Right ventricle myocardium superior (tissue), 1 donor: ENCODE measurements around the gene RNF32. TPM values are rescaled to one million over a fixed set of nuclear protein-coding genes. Genes with fewer than 3 reads are reported as not detected.

ENCODE experiments used
- ATAC-seq: fragments of 200-7000 bp; cut with Tn5 transposase; one replicate; pipeline ENCODE4 v1.9.1; 2020; ENCODE audit warnings: mild to moderate bottlenecking; ENCODE audit not compliant: poor library complexity
- DNase-seq: peaks from one replicate; pipeline ENCODE4 v3.0.0-alpha.2; 2020
- intact Hi-C: fragments of 100-400 bp; cut with DNase I; formaldehyde crosslinking; loops from one replicate; pipeline ENCODE4 v1.11.2; 2022
- total RNA-seq: library from RNA; stranded (reverse); fragmentation: NEBNext Ultra II Directional; extraction: Animal tissue kit (Norgen Biotek cat#: 25700); gene quantifications from one replicate; pipeline ENCODE4 v1.2.1, GENCODE V29; 2021
- donor health status: DM: no; HTN: yes; CAD: no; lungs with severe emphysema.

Gene RNF32
- total RNA-seq, 1 donor from 2014 or later = 0.38 TPM

DNA sequence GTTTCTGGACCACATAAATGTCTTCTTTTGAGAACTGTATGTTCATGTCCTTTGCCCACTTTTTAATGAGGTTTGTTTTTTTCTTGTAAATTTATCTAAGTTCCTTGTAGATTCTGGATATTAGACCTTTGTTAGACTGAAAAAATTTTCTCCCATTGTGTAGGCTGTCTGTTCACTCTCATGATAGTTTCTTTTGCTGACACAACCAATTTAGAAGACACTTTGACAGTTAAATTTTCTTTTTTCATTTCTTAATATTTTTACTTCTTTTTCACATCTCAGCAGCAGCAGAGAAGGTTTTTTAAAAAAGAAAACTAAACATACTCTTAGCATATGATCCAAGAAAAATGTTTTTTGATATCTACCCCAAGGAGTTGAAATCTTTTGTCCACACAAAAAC, 61.8 kb downstream of the RNF32 start:
- ATAC-seq = no peak
- intact Hi-C loops = no loop called here
- DNase-seq = no peak

DNA sequence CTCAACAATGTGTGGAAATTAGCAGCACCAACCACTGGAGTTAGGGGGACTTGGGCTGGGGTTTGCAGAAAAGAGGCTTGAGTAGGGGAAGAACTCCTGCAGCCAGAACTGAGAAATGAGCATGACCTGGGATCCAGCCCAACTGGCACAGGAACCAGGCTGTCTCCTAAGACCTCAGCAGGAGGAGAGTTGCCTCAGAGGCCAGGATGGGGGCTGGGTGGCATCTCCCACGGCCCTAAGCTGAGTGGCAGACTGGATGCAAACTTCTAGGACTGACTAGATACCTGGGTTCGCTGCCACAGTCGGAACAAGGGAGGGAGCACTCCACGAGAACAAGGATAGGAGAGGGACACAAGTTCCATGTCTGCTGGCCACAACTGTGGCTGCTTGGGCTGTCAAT, 62.6 kb downstream of the RNF32 start:
- DNase-seq (peak; percentile 45), ATAC-seq (peak; percentile 51)
- intact Hi-C loops = no loop called here

DNA sequence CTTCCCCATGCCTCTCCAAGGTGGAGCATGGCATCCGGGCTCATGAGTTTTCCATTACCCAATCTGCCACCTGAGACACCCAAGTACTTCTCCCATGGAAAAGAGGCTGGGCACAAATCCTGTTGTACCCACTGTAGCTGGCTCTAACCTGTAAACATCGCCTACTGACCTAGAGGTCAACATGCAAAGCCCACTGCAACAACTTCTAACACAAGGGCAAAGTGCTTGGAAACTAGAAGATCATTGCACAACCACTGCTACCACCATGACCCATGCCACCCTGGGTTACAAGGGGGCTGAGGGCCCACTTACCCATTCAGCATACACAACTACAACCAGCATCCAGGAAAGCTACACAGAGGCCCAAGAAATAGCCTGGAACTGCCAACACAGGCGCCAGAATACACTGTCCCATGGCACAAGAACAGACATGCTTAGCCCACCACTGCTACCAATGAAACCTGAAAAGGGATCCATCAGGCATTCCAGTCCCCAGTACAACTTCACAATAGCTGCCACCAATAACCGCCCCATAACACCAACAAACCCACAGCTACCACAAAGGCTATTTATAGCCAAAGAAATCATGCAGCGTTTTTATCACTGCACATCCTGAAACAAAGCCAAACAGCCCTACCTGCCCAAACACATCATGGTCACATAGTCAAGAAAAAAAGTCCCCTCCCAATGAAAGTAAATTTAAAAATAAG, 63.4 kb downstream of the RNF32 start:
- ATAC-seq (no peak), DNase-seq (no peak)
- intact Hi-C loops = no loop called here

DNA sequence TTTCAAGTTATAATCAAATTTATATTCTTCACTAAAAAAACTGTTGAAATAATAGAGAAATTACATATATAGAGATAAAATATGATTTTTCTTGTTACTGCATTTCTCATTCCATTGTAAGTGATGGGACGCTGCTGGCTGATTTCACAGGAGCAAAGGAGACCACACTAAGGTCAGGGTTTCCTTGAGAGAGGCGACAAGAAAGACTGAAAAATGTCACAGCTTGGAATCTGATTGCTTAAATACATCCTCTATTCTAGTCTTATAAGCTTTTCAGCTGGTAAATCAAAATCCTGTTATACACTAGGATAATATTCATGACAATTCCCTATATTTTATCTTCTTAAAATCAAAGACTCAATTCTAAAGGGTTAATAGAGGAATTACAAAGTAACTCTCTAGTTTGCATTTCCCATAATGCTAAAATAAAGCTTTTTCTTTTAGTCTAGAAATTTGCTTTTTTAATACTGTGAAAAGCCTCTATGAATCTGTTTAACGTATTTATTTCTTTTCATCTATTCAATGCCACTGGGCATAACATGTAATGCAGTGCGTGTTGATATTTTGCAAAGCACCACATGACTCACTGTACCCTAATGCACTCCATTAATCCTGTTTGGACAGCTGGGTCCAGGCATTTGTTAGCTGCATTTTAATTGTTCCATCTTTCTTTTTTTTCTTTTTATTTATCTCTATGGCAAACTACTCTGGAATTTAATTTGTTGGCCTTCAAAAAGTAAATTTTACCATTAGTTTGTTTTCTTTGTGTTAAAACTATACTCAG, 81.7 kb downstream of the RNF32 start:
- DNase-seq (no peak), ATAC-seq (no peak)
- intact Hi-C loops = no loop called here

DNA sequence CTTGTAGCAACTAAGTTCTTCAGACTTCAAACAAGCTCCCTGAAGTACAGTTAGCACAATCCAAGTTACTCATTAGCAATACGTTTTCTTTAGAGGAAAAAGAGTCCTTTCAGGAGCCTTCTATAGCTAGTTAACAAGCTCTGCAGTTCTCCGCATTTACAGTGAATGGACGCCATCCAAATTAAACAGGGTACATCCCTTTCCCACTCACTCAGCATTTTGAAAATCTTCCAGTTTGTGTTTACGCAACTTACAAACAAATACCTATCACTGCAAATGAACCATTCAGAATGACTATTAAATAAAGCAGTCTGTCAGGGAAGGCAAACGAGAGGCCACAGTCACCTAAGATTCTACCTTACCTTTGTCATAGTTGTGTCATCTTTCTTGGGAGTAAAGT, 84.5 kb downstream of the RNF32 start:
- DNase-seq = no peak
- intact Hi-C loops = no loop called here
- no peak for ATAC-seq

DNA sequence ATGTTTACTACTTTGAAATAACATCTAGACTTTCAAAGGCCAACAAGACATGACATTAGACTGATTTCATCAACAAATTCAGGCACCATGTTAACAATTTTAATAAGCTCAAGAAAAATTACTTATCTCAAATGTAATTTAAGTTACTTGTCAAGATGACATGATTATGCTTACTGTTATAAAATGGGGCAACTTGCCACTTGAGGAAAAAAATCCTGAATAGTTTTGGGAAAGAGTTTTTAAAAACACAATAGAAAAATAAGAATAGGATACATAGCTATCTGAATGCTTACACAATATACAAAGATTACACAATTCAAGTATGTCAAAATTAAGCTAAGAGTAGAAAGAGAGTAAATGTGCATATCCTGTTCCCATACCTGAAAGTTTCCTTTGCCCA, 85.4 kb downstream of the RNF32 start:
- intact Hi-C loops = no loop called here
- ATAC-seq = no peak
- DNase-seq = no peak
